HG02588 (cell line): ENCODE measurements around the gene POLR2L.

Source experiments
- ATAC-seq: cut with Tn5 transposase; IDR thresholded peaks from one replicate; pipeline ENCODE4 v1.9.1; 2021; ENCODE audit warnings: mild to moderate bottlenecking, moderate library complexity; ENCODE audit not compliant: unreplicated experiment

POLR2L gene

GRCh38 chr11:869399-870126 lies 27.2 kb upstream of the POLR2L start:
- ATAC-seq: no peak

GRCh38 chr11:868802-869201 lies 26.5 kb upstream of the POLR2L start:
- no peak for ATAC-seq

GRCh38 chr11:868394-868793 lies 26.1 kb upstream of the POLR2L start:
- ATAC-seq: no peak

- ATAC-seq: no peak
Measured at GRCh38 chr11:867856-868358, 25.6 kb upstream of the POLR2L start.

GRCh38 chr11:866481-866880 lies 24.2 kb upstream of the POLR2L start:
- ATAC-seq: no peak

GRCh38 chr11:865462-866430 lies 23.4 kb upstream of the POLR2L start:
- no peak for ATAC-seq

- no peak for ATAC-seq
Measured at GRCh38 chr11:864898-865297, 22.6 kb upstream of the POLR2L start.

GRCh38 chr11:863910-864827 lies 21.8 kb upstream of the POLR2L start:
- ATAC-seq: no peak

- no peak for ATAC-seq
Measured at GRCh38 chr11:863023-863909, 20.9 kb upstream of the POLR2L start.

GRCh38 chr11:862696-863022 lies 20.3 kb upstream of the POLR2L start:
- ATAC-seq: no peak

- no peak for ATAC-seq
Measured at GRCh38 chr11:862081-862661, 19.8 kb upstream of the POLR2L start.

- no peak for ATAC-seq
Measured at GRCh38 chr11:861105-861479, 18.8 kb upstream of the POLR2L start.

GRCh38 chr11:860234-861104 lies 18.1 kb upstream of the POLR2L start:
- no peak for ATAC-seq

- no peak for ATAC-seq
Measured at GRCh38 chr11:859394-860131, 17.2 kb upstream of the POLR2L start.

- no peak for ATAC-seq
Measured at GRCh38 chr11:858762-859339, 16.5 kb upstream of the POLR2L start.

- ATAC-seq: no peak
Measured at GRCh38 chr11:858053-858761, 15.9 kb upstream of the POLR2L start.

GRCh38 chr11:856397-856796 lies 14.1 kb upstream of the POLR2L start:
- ATAC-seq: no peak
